ENCODE measurements around the gene SLX9. TPM values are rescaled to one million over a fixed set of nuclear protein-coding genes. Genes with fewer than 3 reads are reported as not detected.
A peak's percentile ranks its signal among the peaks of the same experiment; 100 is the strongest.

The SLX9 gene
- total and polyA plus RNA-seq, 9 donors, result 5.6 to 24.1 (median 16.6) TPM

GRCh38 chr21:44958471-44959191 is 18.8 kb downstream of the SLX9 start:
- no peak overlapping the region for H3K4me3 ChIP-seq

GRCh38 chr21:44959376-44960091 is 19.7 kb downstream of the SLX9 start:
- DNase-seq, result no peak
- Histone ChIP-seq H3K27ac (peak overlapping the region in 1 of 2 donors; percentile 53), H3K9me3 (no peaks in the 10 kb centered on the region), H3K27me3 (no peaks in the 10 kb centered on the region), H3K4me3 (no peak overlapping the region), H3K4me1 (ENCODE audit: insufficient read depth) (peaks cover 24% of the 10 kb centered on the region), H3K36me3 (no peaks in the 10 kb centered on the region)
- intact Hi-C loops (cut with DNase I), result loop anchor here in 3 of 4 donors (5.0 to 10.0 kb wide), 4 partner anchors 73 to 325 kb away; partner anchors contain the start of genes ADARB1 (in 1 of the 3) and POFUT2 (in 1 of the 3)
- TF ChIP-seq CTCF (IDR thresholded peaks at IDR 0.05) (no peak), POLR2A (IDR thresholded peaks at IDR 0.05) (no peak)
- WGBS, 3 donors, result 71 to 83% (median 75%) methylated on average over 23 to 26 of the region's 26 CpGs

More at GRCh38 chr21:44958471-44959191, 18.8 kb downstream of the SLX9 start:
- no peaks in the 10 kb centered on the region for H3K9me3 ChIP-seq
- H3K27me3 ChIP-seq, result no peaks in the 10 kb centered on the region
- no peaks in the 10 kb centered on the region for H3K36me3 ChIP-seq
- peak; percentile 86 to 95 (median 88) for DNase-seq
- WGBS, 3 donors, result 2 to 7% (median 7%) methylated on average over 18 to 28 of the region's 28 CpGs
- H3K27ac ChIP-seq, result peak overlapping the region in 1 of 2 donors; percentile 41
- TF ChIP-seq EP300 (IDR thresholded peaks at IDR 0.05), result peak; percentile 66
- TF ChIP-seq POLR2A (IDR thresholded peaks at IDR 0.05), result no peak
- no peak for TF ChIP-seq CTCF (IDR thresholded peaks at IDR 0.05)
- H3K4me1 ChIP-seq (ENCODE audit: insufficient read depth), result peaks cover 24% of the 10 kb centered on the region
- intact Hi-C loops (cut with DNase I), result loop anchor here in 1 of 4 donors (10.0 kb wide), 2 partner anchors 76 to 326 kb away; partner anchors contain the start of gene POFUT2

- TF ChIP-seq CTCF (IDR thresholded peaks at IDR 0.05) (no peak), POLR2A (IDR thresholded peaks at IDR 0.05) (no peak), EP300 (IDR thresholded peaks at IDR 0.05) (no peak)
- peak in 1 of 5 donors; percentile 44 for DNase-seq
- H3K9me3 ChIP-seq, result no peaks in the 10 kb centered on the region
- no peaks in the 10 kb centered on the region for H3K36me3 ChIP-seq
- peak overlapping the region; percentile 13 to 53 for H3K27ac ChIP-seq
- H3K4me3 ChIP-seq, result no peak overlapping the region
- intact Hi-C loops (cut with DNase I), result loop anchor here in 2 of 4 donors (5.0 kb wide), 2 partner anchors 72 to 112 kb away; partner anchors contain the start of gene ADARB1 (in 1 of the 2)
- 50 to 70% (median 59%) methylated on average over 23 of the region's 23 CpGs for WGBS, 3 donors
- no peaks in the 10 kb centered on the region for H3K27me3 ChIP-seq
- peaks cover 24% of the 10 kb centered on the region for H3K4me1 ChIP-seq (ENCODE audit: insufficient read depth)
Measured at GRCh38 chr21:44960141-44961092, 20.6 kb downstream of the SLX9 start.
